ENCODE results near the gene RTKN2.

Gene RTKN2

DNA sequence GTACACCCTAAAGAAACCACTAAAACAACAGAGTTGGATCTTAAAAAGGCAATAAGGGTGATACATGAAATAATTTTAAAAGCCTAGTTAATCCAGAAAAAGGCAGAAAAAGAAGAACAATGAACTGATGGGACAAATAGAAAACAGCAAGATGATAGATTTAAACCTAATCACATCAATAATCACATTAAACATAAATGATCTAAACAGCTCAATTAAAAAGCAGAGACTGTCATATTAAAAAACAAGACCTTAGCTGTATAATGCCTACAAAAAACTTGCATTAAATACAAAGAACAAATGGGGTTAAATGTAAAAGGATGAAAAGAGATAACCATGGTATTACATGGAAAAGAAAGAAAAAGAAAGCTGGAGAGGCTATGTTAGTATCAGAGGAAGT, 96.2 kb downstream of the RTKN2 start:
- no peak for DNase-seq (ENCODE audit: low spot score)

DNA sequence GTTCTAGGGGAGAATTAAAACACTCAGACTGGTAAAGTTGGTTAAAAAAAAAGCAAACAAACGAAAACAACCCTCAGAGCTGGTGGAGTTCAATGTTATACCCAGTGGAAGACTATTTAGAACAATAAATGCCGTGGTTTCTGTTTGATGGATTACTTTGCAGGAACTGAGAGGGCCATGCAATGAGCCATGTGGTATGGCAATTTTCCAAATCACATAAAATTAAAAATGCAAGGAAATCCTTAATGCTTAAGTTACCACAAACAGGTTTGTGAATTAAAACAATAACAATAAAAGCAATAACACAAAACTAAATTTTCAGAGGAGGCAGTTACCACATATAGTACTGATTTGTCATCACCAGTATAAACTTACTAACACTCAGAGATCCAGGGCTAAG, 96.9 kb downstream of the RTKN2 start:
- DNase-seq (ENCODE audit: low spot score): no peak

DNA sequence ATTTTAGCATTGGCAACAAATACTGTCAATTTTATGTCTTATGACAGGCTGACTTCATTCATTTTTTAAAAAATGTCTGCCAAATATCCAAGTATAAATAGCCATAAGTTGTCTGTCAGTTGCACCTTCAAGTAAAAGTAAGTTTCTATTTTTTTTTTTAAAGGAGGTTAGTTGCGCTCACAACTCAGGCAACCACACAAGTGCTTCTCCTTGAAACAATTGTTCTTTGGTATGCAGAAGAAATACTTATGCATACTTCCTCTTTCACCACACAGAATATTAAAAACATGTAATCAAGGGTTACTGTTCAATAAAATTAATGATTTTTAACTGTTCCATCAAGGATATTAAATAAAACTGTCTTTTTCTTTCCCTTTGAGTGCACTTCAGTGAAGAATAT, 97.9 kb downstream of the RTKN2 start:
- DNase-seq (ENCODE audit: low spot score): no peak

DNA sequence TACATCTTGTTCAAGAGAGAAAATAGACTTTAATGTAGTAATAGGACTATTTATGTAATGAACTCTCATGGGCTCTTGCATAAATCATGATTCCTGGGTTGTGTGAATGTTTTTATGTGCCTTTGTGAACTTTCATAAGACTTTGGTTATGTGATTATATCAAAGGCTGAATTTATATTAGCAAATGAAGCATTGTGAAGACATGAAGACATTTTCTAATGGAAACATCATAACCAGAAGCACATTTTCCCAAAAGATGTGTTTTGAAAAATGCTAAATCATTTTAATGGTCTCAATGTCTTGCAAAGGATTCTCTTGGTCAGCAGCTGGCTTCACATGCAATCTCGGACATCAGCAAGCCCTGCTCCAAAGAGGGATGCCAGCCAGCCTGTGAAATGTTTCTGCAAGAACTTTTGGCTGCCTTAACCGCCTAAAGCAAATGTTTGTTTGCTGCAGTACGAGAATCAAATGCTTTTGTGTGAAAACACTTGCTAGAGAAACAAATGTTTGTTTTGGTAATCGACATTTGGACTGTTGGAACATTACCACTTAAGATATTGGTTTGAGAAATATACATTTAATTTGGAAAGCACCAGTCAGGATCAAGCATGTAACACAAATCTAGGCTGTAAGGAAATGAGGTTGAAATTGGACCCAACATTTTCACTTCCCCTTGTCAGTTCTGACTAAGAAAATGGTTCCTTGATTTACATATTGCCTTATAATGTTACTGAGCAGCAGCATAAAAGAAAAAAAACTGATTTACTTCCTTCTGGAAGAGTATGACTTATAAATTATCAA, 102.1 kb downstream of the RTKN2 start:
- peak; percentile 80 for DNase-seq (ENCODE audit: low spot score)

DNA sequence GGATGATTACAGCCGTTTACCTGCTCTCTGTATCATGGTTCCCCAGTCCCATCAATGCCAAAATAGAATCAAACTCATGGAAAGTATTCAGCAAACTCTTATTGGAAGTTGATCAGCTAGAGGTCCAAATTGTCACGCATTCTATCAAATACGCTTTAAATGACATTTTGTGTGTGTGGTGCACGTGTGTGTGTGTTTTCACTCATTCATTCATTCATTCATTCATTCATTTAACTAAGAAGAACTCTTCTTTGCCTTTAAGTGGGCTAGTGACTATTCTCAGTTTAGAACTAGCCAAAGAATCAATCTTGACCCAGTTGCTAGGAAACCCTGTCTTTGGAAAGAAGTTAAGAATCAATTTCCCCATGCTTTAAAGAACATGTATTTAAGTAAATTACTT, 102.8 kb downstream of the RTKN2 start:
- DNase-seq (ENCODE audit: low spot score): peak; percentile 10

DNA sequence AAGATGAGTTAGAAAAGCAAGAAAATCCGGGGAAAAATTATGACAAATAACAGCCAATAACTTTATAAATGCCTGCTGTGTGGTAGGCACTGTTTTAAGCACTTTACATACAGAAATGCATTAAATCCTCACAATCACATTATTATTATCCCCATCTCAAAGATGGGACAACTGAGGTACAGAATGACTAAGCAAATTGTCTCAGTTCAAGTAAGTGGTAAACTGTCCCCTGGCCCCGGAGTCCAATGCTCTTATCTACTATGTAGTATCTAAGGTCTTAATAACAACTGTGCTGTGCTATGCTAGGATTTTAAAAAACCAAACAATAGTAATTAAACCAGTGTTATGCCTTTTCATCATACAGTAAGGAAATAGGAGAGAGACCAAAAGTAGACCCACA, 105.6 kb downstream of the RTKN2 start:
- no peak for DNase-seq (ENCODE audit: low spot score)

DNA sequence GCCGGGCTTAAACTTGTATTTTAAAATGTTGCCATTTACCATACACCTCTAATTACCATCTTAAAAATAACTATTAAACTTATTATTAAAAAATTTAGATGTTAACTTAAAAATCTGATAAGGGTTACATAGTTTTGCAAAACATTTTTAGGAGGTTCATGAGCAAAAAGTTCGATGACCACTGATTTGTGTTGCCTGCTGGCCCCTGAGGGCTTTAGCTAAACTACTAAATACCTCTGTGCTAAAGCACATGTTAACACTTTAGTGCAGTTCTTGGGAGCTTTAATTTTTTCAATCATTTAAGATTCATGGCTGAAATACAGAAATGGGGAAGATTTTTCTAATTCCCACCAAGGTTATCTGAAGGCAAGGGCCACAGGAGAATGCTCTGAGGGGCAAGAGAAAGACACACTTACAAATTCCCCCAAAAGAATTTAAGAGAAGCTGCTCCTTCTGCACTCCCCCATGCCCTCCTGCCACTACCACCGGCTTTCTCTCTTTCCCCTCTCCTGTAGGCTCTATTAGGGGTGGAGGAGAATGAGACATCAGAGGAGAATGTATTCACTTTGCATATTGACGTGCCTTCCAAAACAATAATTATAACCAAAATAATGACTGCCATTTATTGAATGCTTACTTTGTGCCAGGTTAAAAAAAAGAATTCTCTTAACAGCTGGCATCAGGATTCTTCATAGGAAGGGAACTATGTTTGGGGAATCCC, 106.2 kb downstream of the RTKN2 start:
- no peak for DNase-seq (ENCODE audit: low spot score)

DNA sequence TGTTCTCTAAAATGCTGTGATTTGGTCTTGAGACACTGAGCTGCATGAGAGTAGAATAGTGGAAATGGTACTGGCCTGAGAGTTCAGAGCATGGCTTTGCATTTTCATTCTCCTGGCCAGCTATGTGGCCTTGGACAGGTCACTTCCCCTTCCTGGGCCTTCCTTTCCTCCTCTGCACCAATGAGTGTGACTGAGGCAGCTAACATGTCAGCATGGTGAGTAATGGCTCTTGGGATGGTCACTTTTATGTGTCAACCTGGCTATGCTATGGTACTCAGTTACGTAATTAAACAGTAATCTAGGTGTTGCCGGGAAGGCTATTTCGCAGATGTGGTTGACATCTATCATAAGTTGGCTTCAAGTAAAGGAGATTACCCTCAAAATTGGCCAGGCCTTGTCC, 109.3 kb downstream of the RTKN2 start:
- no peak for DNase-seq (ENCODE audit: low spot score)

DNA sequence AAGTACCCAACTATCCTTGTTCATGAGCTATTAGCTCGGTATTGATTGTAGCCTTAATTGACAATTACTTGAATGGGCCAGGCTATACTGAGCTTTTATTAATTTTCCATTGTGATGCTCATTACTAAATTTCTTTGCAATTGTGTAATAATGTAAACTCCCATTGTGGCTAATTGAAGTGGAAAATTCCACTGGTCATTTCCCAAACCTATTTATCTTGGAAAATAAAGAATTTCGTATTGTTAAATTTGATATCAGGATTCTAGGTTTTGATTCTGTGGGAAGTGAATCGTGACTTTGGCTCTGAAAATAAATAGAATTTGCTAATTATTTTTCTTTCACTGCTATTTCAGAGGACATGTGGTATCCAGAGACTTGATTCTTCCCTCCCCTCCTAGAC, 111.0 kb downstream of the RTKN2 start:
- DNase-seq (ENCODE audit: low spot score): no peak

DNA sequence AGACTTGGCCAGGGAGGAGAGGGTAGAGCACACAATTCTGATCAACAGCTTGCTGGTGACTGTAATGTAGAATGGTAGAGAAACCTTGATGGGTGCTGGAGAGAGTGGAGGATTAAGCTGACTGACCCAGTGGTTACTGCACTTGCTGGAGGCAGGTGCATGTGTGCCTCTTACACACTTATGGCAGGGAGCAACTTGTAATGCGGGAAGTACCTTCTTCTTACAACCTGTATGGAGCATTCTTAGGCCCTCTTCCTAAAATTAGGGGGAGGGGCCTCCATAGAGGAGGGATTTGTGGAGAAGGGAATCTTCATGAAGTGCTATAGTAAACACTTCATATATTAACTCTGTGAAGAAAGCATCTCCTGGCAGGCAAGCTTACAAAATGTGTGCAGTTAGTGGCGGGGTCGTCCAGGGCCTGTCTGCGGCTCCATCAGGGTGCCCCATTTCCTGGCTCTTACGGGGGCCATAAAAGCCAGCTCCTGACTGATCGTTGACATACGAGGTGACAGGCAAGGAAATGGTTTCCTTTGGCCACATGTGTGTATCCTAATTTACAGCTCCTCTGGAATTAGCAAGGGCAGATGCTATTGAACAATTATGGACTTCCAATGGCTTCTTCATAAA, 113.5 kb downstream of the RTKN2 start:
- DNase-seq (ENCODE audit: low spot score): no peak

DNA sequence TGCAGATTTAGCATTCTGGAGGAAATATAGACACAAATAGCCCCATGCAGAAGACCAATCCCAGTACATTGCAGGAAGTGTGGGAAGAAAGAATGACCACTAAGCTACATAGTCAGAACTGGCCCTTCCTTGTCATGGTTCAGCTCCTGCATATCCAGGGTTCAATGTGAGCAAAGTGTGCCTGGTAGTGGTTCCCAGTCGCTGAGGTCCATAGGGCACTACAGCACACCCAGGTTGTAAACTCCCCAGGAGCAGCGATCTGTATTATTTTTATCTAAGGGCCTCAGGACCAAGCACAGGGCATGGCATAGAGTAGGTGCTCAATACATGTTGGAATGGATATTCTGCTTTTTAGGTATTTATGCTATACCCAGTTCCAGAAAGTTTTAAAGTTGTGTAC, 114.4 kb downstream of the RTKN2 start:
- no peak for DNase-seq (ENCODE audit: low spot score)

DNA sequence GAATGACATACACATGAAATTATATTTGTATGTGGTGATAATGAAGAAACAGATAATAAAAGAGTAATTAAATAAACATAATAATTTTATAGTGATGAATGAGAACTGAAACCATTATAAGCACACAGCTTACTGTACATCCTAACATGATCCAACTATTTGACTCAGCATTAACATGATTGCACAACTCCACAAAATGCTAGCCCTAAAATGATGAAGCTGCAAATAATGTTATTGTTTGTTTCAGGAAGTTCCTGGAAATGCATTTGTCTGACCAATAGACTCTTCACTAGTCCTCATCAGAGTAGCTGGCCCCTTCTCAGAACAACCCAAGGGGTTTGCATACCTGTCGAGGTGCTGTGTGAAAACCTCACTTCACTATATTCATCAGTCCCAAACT, 115.5 kb downstream of the RTKN2 start:
- peak; percentile 68 for DNase-seq (ENCODE audit: low spot score)

DNA sequence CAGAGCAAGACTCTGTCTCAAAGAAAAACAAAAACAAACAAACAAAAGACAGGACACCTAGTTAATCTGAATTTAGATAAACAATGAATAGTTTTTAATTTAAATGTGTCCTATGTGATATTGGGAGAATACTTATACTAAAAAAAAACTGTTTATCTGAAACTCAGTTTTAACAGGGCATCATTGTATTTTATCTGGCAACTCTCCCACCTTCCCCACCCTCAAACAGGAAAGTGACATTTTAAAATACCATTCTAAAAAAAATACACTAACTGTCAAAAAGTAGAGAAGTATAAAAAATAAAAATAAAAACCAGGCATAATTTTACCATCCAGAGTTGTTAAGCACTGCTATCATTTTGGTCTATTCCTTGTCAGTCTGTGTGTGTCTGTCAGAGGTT, 119.0 kb downstream of the RTKN2 start:
- no peak for DNase-seq (ENCODE audit: low spot score)

DNA sequence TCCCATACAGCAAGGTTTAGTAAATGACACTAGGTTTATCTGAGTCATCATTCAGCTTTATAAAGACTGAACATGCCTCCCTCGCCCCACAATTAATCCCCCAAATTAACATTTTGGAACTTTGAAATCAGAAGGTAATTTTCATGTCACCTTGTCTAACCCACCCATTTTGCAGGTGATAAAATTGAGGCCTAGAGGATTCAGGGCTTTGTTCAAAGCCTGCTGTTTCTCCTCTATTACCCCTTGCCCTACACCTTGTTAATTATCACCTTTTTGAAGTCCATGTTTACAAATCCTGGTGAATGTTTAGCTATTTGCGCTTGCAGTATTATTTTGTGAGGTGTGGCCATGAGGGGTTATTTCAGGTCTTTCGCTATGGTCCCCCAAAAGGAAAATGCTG, 120.5 kb downstream of the RTKN2 start:
- no peak for DNase-seq (ENCODE audit: low spot score)

DNA sequence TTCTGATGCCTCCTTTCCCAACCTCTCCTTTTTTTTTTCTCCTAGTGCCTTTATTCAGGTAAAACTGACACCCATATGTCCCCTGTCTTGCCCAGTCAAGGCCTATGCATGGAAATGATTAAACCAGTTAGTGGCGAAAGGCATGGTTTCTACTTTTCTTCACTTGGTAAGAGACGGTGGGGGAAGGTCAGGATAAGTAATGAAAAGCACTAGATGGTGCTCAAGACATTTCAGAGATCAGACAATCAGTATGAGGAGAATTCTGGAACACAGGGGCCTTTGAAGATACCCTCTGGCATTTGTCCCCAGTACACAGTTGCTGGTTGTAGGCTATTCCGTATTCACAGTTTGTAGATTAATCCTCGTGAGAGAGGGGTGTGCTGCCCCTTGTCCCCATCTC, 121.2 kb downstream of the RTKN2 start:
- DNase-seq (ENCODE audit: low spot score): no peak

DNA sequence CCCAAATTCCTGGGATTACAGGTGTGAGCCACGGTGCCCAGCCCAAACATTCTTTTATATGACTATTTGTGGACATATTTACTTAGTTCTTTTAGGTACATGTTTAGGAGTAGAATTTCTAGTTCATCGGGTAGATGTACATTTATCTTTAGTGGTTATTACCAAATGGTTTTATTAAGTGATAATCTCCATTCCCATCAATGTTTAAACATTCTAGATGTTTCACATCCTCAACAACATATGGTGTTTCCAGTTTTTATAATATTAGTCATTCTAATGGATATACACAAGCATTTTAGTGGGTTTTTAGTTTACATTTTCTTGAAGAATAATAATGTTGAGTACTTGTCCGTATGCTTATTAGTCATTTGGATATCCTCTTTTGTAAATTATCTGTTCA, 131.7 kb downstream of the RTKN2 start:
- no peak for DNase-seq (ENCODE audit: low spot score)

DNA sequence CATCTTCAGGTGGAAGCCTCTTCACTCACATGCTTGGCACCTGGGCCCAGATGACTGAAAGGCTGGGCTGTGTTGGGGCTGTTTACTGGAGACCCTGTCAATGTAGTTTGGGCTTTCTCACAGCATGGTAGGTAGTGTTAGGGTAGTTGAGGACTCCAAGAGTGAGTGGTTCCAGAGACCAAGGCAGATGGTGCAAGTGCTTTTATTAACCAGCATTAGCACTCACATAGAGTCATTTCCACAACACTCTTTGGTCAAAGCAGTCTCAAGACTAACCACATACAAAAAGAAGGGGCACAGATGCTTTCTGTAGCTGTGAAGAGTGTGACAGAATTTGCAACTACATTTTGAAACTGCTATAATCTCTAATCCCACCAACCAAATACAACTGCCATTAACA, 135.0 kb downstream of the RTKN2 start:
- no peak for DNase-seq (ENCODE audit: low spot score)
